Fibroblast of lung (primary cell): ENCODE data around the gene NOL4L.

ENCODE experiments used
- CTCF ChIP-seq, 2 donors: IDR thresholded peaks in 1 of 2; conservative IDR thresholded peaks in 1 of 2; 1 replicate in 1 of 2; 2 replicates in 1 of 2; pipeline ENCODE4 v1.5.1; 2011 to 2012; ENCODE audit warnings: low read length in 2 of 2, control low read depth in 1 of 2, inconsistent platforms in 1 of 2, low read depth in 1 of 2, mild to moderate bottlenecking in 1 of 2
- EZH2 ChIP-seq: IDR thresholded peaks from 2 replicates; pipeline ENCODE4 v1.5.1; 2012; ENCODE audit warnings: low read length, control low read depth, mild to moderate bottlenecking; ENCODE audit errors: missing control alignments

- TF ChIP-seq CTCF (conservative IDR thresholded peaks at IDR 0.05 in 1 of 2, IDR thresholded peaks at IDR 0.05 in 1 of 2; ENCODE audit: low read depth in 1 of 2, low read length in 2 of 2) (no peak), EZH2 (no peak)
These were observed 58.6 kb downstream of the NOL4L start for GRCh38 chr20:32526541-32526940.
